Kidney (tissue), 14 donors: ENCODE results near the gene USH1G. TPM values are rescaled to one million over a fixed set of nuclear protein-coding genes. Genes with fewer than 3 reads are reported as not detected.

Source experiments
- DNase-seq, 5 donors: peaks; one replicate each; pipeline ENCODE4 v3.0.0-alpha.2; 2013 to 2020
- FAIRE-seq: peaks from 2 replicates; lab custom pipeline; 2012; peaks lifted over from hg19 to GRCh38; lab: Jason Lieb, UNC
- H3K27ac ChIP-seq, 2 donors: one replicate each; pipeline ENCODE4 v1.7.0; 2013; ENCODE audit warnings: low read depth in 2 of 2, low read length in 2 of 2, inconsistent platforms in 1 of 2
- H3K27me3 ChIP-seq: one replicate; pipeline ENCODE4 v1.7.1; 2013; ENCODE audit warnings: low read length, inconsistent platforms; ENCODE audit not compliant: control insufficient read depth, insufficient read depth
- H3K36me3 ChIP-seq, 3 donors: one replicate each; pipeline versions ENCODE4 v1.7.0 to v1.7.1; 2013; ENCODE audit warnings: low read length in 3 of 3, control low read depth in 1 of 3, inconsistent platforms in 1 of 3; ENCODE audit not compliant: insufficient read depth in 3 of 3, control insufficient read depth in 2 of 3
- H3K4me1 ChIP-seq, 3 donors: one replicate each; pipeline versions ENCODE4 v1.7.0 to v1.7.1; 2013; ENCODE audit warnings: low read length in 3 of 3, inconsistent platforms in 1 of 3, low read depth in 1 of 3; ENCODE audit not compliant: control insufficient read depth in 2 of 3, insufficient read depth in 2 of 3
- H3K4me3 ChIP-seq, 3 donors: one replicate each; pipeline versions ENCODE4 v1.7.0 to v1.8.1; 2013; ENCODE audit warnings: low read length in 3 of 3, control low read depth in 1 of 3, inconsistent platforms in 1 of 3
- H3K9ac ChIP-seq, 3 donors: one replicate each; pipeline versions ENCODE4 v1.7.0 to v1.7.1; 2013; ENCODE audit warnings: low read length in 3 of 3, control low read depth in 1 of 3, inconsistent platforms in 1 of 3
- H3K9me3 ChIP-seq, 3 donors: one replicate each; pipeline versions ENCODE4 v1.7.0 to v1.7.1; 2013; ENCODE audit warnings: low read length in 3 of 3, control low read depth in 1 of 3, inconsistent platforms in 1 of 3; ENCODE audit not compliant: control insufficient read depth in 2 of 3, insufficient read depth in 1 of 3
- CTCF ChIP-seq: IDR thresholded peaks from 3 replicates; pipeline ENCODE4 v1.5.1; 2012; ENCODE audit warnings: mild to moderate bottlenecking, moderate library complexity, borderline replicate concordance; ENCODE audit not compliant: insufficient read depth; ENCODE audit errors: extremely low read depth
- intact Hi-C: fragments of 100-400 bp; cut with DNase I; formaldehyde crosslinking; loops from one replicate; pipeline ENCODE4 v1.11.1; 2022
- polyA plus RNA-seq: library from polyadenylated mRNA; stranded (reverse); fragments of 350-450 nt; fragmentation: Illumina TruSeq; extraction: RNeasy Lipid Tissue Mini Kit (QIAGEN cat#74804); gene quantifications from one replicate; pipeline ENCODE4 v1.2.3, GENCODE V29; 2014; ENCODE audit warnings: low read depth, low replicate concordance; ENCODE audit not compliant: insufficient read depth
- total RNA-seq: library from RNA; stranded (reverse); fragmentation: NEBNext Ultra II Directional; extraction: Animal tissue kit (Norgen Biotek cat#: 25700); gene quantifications from one replicate; pipeline ENCODE4 v1.2.1, GENCODE V29; 2021
- donor health status: control.
- donor health status: control.
- donor health status: control.
- donor health status: control.
- donor health status: control.
- donor health status: DM: yes; HTN: yes; CAD: no.
- donor health status: Normal renal cell carcinoma (clear cell type).

The USH1G gene
- total and polyA plus RNA-seq, 2 donors from 2014 or later = 0.17 to 0.22 TPM

GRCh38 chr17:74922172-74922571 lies 883 bp downstream of the USH1G start:
- Histone ChIP-seq H3K4me3 (peak overlapping the region in 1 of 3 donors; percentile 37), H3K27me3 (peaks cover 25% of the 10 kb centered on the region), H3K9me3 (no peaks in the 10 kb centered on the region), H3K4me1 (peaks cover 0 to 6% (median 0%) of the 10 kb centered on the region in 3 donors), H3K36me3 (no peaks in the 10 kb centered on the region), H3K9ac (no peak overlapping the region), H3K27ac (no peak overlapping the region)
- intact Hi-C loops = no loop called here
- DNase-seq = peak in 4 of 5 donors; percentile 53 to 74 (median 68)
- FAIRE-seq = no peak
- no peak for TF ChIP-seq CTCF

- no peak for TF ChIP-seq CTCF
- FAIRE-seq (no peak), DNase-seq (no peak)
- intact Hi-C loops = no loop called here
- Histone ChIP-seq H3K27ac (no peak overlapping the region), H3K4me3 (no peak overlapping the region), H3K9me3 (no peaks in the 10 kb centered on the region), H3K9ac (no peak overlapping the region), H3K36me3 (no peaks in the 10 kb centered on the region), H3K27me3 (peaks cover 23% of the 10 kb centered on the region), H3K4me1 (peaks cover 0 to 8% (median 0%) of the 10 kb centered on the region in 3 donors)
Observed at GRCh38 chr17:74921769-74922168, 1.3 kb downstream of the USH1G start.

GRCh38 chr17:74921026-74921681 lies 1.9 kb downstream of the USH1G start:
- intact Hi-C loops = no loop called here
- Histone ChIP-seq H3K4me1 (peaks cover 0 to 8% (median 0%) of the 10 kb centered on the region in 3 donors), H3K9ac (no peak overlapping the region), H3K27ac (no peak overlapping the region), H3K9me3 (no peaks in the 10 kb centered on the region), H3K4me3 (no peak overlapping the region), H3K27me3 (peaks cover 21% of the 10 kb centered on the region), H3K36me3 (no peaks in the 10 kb centered on the region)
- peak in 2 of 5 donors; percentile 58 to 70 for DNase-seq
- no peak for FAIRE-seq
- TF ChIP-seq CTCF = no peak
